GM23338 (cell line): ENCODE measurements around the gene CXCL1. TPM values are rescaled to one million over a fixed set of nuclear protein-coding genes. Genes with fewer than 3 reads are reported as not detected.

Experiments
- ATAC-seq: fragments of 200-7000 bp; cut with Tn5 transposase; 3 replicates; pipeline ENCODE4 v1.9.1; 2020
- DNase-seq: peaks from one replicate; pipeline ENCODE4 v3.0.0-alpha.2; 2015; ENCODE audit warnings: low spot score
- H2AFZ ChIP-seq: fragments of 200-600 bp; sonication (generic); 2 replicates; pipeline ENCODE4 v1.8.0; 2016; ENCODE audit warnings: antibody characterized with exemption, mild to moderate bottlenecking, moderate library complexity
- H3F3A ChIP-seq: fragments of 200-600 bp; sonication (generic); replicated peaks from 2 replicates; pipeline ENCODE4 v1.8.0; 2017; ENCODE audit warnings: antibody characterized with exemption, mixed run types, low read depth
- H3K27ac ChIP-seq: fragments of 200-600 bp; sonication (generic); 2 replicates; pipeline ENCODE4 v1.6.1; 2016; ENCODE audit warnings: low read depth
- H3K27me3 ChIP-seq: fragments of 200-600 bp; sonication (generic); 2 replicates; pipeline ENCODE4 v1.8.0; 2016; ENCODE audit warnings: mild to moderate bottlenecking, mixed run types, moderate library complexity; ENCODE audit not compliant: insufficient read depth
- H3K36me3 ChIP-seq: fragments of 200-600 bp; sonication (generic); 2 replicates; pipeline ENCODE4 v1.8.0; 2016; ENCODE audit warnings: mild to moderate bottlenecking; ENCODE audit not compliant: insufficient read depth
- H3K4me1 ChIP-seq: fragments of 200-600 bp; sonication (generic); 2 replicates; pipeline ENCODE4 v1.8.0; 2016; ENCODE audit warnings: mild to moderate bottlenecking, moderate library complexity; ENCODE audit not compliant: insufficient read depth
- H3K4me2 ChIP-seq: fragments of 200-600 bp; sonication (generic); 2 replicates; pipeline ENCODE4 v1.7.1; 2017; ENCODE audit warnings: mixed run types
- H3K4me3 ChIP-seq: fragments of 200-600 bp; sonication (generic); 2 replicates; pipeline ENCODE4 v1.6.1; 2016; ENCODE audit warnings: mixed run types
- H3K79me2 ChIP-seq: fragments of 200-600 bp; sonication (generic); replicated peaks from 2 replicates; pipeline ENCODE4 v1.8.0; 2017; ENCODE audit warnings: mild to moderate bottlenecking; ENCODE audit not compliant: insufficient read depth
- H3K9me2 ChIP-seq: fragments of 200-600 bp; sonication (generic); 2 replicates; pipeline ENCODE4 v1.8.0; 2017; ENCODE audit not compliant: insufficient read depth
- H4K20me1 ChIP-seq: fragments of 200-600 bp; sonication (generic); replicated peaks from 2 replicates; pipeline ENCODE4 v1.8.0; 2017; ENCODE audit warnings: mild to moderate bottlenecking; ENCODE audit not compliant: insufficient read depth
- H3K27ac Mint-ChIP-seq: 2 replicates; pipeline ENCODE4 v1.8.0; 2020; ENCODE audit warnings: inconsistent platforms, mild to moderate bottlenecking, moderate library complexity, mixed read lengths
- H3K27me3 Mint-ChIP-seq: 3 replicates; pipeline ENCODE4 v1.8.0; 2022; ENCODE audit warnings: low read depth, mild to moderate bottlenecking, moderate library complexity, mixed read lengths, inconsistent platforms; ENCODE audit not compliant: insufficient read depth, poor library complexity
- H3K36me3 Mint-ChIP-seq: 3 replicates; pipeline ENCODE4 v1.8.0; 2021; ENCODE audit warnings: low read depth, mild to moderate bottlenecking, inconsistent platforms, moderate library complexity, mixed read lengths
- H3K4me1 Mint-ChIP-seq: 3 replicates; pipeline ENCODE4 v1.8.0; 2020; ENCODE audit warnings: mild to moderate bottlenecking, inconsistent platforms, mixed read lengths
- H3K4me3 Mint-ChIP-seq: 3 replicates; pipeline ENCODE4 v1.8.0; 2021; ENCODE audit warnings: moderate library complexity, mild to moderate bottlenecking, inconsistent platforms, mixed read lengths
- H3K9me3 Mint-ChIP-seq: 3 replicates; pipeline ENCODE4 v1.8.0; 2020; ENCODE audit warnings: moderate library complexity, mild to moderate bottlenecking, inconsistent platforms, mixed read lengths
- polyA plus RNA-seq: library from polyadenylated mRNA; unstranded; fragments of >200 nt; fragmentation: Nextera tagmentation; extraction: Ambion mirVana; gene quantifications from 2 replicates; pipeline ENCODE4 v1.2.1, GENCODE V29; 2016
- total RNA-seq: library from RNA; depleted of rRNA; stranded (reverse); fragments of >200 nt; shearing (Covaris generic); gene quantifications from 2 replicates; pipeline ENCODE4 v1.2.3, GENCODE V29; 2014
- TF ChIP-seq, protein P1 (sequence below): fragments of 250-450 bp; sonication (Bioruptor Pico); IDR thresholded peaks from 2 replicates; pipeline ENCODE4 v1.5.0; 2020; ENCODE audit warnings: mild to moderate bottlenecking, moderate library complexity
- TF ChIP-seq, protein P2 (sequence below), 2 experiments: fragments of 200-600 bp in 1 of 2; sonication (generic) in 1 of 2; conservative IDR thresholded peaks; 2 replicates each; pipeline versions ENCODE4 v1.5.1 to v1.6.1; 2016 to 2017; ENCODE audit warnings: antibody characterized with exemption in 2 of 2, low read depth in 2 of 2, mild to moderate bottlenecking in 2 of 2, moderate library complexity in 1 of 2
- TF ChIP-seq, protein P3 (sequence below): IDR thresholded peaks from one replicate; pipeline ENCODE4 v1.6.1; 2018; ENCODE audit warnings: antibody characterized with exemption; ENCODE audit not compliant: unreplicated experiment

CXCL1 gene
- total and polyA plus RNA-seq, 2 experiments from 2014 or later: 1.6 to 2.5 TPM

DNA sequence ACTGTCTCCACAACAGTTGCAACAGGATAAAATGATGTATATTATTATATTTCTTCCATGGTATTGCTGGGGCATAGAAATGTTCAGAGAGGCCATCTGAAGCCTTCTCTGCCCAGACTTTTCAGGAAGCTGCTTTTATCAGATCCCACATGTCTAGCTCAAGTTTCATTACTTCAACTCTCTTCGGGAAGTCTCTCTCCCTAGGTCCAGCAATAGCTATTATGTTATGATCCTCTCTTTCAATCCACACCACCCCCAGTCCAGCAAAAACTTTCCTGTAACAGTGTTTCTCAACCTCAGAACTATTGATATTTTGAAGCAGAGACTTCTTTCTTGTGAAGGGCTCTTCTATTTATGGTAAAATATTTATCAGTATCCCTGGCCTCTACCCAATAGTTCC lies 44.9 kb downstream of the CXCL1 start (continued):
- TF ChIP-seq, protein P1, sequence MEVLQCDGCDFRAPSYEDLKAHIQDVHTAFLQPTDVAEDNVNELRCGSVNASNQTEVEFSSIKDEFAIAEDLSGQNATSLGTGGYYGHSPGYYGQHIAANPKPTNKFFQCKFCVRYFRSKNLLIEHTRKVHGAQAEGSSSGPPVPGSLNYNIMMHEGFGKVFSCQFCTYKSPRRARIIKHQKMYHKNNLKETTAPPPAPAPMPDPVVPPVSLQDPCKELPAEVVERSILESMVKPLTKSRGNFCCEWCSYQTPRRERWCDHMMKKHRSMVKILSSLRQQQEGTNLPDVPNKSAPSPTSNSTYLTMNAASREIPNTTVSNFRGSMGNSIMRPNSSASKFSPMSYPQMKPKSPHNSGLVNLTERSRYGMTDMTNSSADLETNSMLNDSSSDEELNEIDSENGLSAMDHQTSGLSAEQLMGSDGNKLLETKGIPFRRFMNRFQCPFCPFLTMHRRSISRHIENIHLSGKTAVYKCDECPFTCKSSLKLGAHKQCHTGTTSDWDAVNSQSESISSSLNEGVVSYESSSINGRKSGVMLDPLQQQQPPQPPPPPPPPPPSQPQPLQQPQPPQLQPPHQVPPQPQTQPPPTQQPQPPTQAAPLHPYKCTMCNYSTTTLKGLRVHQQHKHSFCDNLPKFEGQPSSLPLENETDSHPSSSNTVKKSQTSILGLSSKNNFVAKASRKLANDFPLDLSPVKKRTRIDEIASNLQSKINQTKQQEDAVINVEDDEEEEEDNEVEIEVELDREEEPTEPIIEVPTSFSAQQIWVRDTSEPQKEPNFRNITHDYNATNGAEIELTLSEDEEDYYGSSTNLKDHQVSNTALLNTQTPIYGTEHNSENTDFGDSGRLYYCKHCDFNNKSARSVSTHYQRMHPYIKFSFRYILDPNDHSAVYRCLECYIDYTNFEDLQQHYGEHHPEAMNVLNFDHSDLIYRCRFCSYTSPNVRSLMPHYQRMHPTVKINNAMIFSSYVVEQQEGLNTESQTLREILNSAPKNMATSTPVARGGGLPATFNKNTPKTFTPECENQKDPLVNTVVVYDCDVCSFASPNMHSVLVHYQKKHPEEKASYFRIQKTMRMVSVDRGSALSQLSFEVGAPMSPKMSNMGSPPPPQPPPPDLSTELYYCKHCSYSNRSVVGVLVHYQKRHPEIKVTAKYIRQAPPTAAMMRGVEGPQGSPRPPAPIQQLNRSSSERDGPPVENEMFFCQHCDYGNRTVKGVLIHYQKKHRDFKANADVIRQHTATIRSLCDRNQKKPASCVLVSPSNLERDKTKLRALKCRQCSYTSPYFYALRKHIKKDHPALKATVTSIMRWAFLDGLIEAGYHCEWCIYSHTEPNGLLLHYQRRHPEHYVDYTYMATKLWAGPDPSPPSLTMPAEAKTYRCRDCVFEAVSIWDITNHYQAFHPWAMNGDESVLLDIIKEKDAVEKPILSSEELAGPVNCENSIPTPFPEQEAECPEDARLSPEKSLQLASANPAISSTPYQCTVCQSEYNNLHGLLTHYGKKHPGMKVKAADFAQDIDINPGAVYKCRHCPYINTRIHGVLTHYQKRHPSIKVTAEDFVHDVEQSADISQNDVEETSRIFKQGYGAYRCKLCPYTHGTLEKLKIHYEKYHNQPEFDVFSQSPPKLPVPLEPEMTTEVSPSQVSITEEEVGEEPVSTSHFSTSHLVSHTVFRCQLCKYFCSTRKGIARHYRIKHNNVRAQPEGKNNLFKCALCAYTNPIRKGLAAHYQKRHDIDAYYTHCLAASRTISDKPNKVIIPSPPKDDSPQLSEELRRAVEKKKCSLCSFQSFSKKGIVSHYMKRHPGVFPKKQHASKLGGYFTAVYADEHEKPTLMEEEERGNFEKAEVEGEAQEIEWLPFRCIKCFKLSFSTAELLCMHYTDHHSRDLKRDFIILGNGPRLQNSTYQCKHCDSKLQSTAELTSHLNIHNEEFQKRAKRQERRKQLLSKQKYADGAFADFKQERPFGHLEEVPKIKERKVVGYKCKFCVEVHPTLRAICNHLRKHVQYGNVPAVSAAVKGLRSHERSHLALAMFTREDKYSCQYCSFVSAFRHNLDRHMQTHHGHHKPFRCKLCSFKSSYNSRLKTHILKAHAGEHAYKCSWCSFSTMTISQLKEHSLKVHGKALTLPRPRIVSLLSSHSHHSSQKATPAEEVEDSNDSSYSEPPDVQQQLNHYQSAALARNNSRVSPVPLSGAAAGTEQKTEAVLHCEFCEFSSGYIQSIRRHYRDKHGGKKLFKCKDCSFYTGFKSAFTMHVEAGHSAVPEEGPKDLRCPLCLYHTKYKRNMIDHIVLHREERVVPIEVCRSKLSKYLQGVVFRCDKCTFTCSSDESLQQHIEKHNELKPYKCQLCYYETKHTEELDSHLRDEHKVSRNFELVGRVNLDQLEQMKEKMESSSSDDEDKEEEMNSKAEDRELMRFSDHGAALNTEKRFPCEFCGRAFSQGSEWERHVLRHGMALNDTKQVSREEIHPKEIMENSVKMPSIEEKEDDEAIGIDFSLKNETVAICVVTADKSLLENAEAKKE (CRISPR knock-in tag): no peak
- TF ChIP-seq, protein P2, sequence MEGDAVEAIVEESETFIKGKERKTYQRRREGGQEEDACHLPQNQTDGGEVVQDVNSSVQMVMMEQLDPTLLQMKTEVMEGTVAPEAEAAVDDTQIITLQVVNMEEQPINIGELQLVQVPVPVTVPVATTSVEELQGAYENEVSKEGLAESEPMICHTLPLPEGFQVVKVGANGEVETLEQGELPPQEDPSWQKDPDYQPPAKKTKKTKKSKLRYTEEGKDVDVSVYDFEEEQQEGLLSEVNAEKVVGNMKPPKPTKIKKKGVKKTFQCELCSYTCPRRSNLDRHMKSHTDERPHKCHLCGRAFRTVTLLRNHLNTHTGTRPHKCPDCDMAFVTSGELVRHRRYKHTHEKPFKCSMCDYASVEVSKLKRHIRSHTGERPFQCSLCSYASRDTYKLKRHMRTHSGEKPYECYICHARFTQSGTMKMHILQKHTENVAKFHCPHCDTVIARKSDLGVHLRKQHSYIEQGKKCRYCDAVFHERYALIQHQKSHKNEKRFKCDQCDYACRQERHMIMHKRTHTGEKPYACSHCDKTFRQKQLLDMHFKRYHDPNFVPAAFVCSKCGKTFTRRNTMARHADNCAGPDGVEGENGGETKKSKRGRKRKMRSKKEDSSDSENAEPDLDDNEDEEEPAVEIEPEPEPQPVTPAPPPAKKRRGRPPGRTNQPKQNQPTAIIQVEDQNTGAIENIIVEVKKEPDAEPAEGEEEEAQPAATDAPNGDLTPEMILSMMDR (conservative IDR thresholded peaks at IDR 0.05; ENCODE audit: low read depth in 2 of 2): no peak

DNA sequence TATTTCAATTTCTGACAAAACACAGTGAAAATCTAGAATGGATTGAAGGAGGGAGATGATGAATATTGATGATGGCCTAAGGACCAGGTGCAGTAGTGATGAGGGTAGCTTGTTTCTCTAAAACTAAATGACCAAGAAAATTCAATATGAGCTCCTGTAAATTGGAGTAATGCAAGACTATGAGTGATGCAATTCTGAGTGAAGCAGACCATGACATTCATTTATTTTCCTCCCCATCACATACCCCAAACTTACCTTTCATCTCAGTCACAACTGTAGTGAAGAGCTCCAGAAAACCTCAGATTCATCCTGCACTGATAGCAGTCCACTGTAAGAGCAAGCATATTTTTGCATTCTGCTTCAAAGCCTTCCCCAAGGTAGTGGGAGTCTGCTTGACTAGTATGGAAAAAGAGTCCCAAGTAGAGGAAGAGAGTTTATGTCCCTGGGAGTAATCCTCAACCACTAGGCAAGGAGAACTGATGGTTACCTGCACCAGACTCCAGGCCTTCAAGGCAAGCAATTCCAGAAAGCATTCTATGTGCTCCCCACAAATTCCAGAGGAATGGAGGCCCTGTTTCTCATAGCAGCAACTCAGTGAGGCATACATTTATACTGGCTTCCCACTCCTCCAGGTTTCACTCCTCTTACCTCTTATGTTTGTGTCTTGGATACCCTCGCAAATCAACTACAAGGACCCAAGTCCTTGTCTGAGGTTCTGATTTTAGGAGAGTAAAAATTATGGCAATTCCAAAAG lies 47.2 kb downstream of the CXCL1 start:
- Mint-ChIP-seq H3K27me3 (no peaks in the 10 kb centered on the region), H3K36me3 (no peaks in the 10 kb centered on the region), H3K27ac (no peak overlapping the region), H3K9me3 (no peaks in the 10 kb centered on the region), H3K4me1 (no peaks in the 10 kb centered on the region), H3K4me3 (no peak overlapping the region)
- no peak for ATAC-seq
- H4K20me1 ChIP-seq: no peaks in the 10 kb centered on the region
- H3K27me3 ChIP-seq: no peaks in the 10 kb centered on the region
- H3K4me1 ChIP-seq: no peaks in the 10 kb centered on the region
- no peaks in the 10 kb centered on the region for H3F3A ChIP-seq
- no peaks in the 10 kb centered on the region for H3K9me2 ChIP-seq
- H3K36me3 ChIP-seq: no peaks in the 10 kb centered on the region
- no peak overlapping the region for H2AFZ ChIP-seq
- H3K27ac ChIP-seq: no peak overlapping the region
- H3K4me3 ChIP-seq: no peak overlapping the region
- DNase-seq: no peak
- no peaks in the 10 kb centered on the region for H3K79me2 ChIP-seq
- no peak overlapping the region for H3K4me2 ChIP-seq
- TF ChIP-seq, protein P3, sequence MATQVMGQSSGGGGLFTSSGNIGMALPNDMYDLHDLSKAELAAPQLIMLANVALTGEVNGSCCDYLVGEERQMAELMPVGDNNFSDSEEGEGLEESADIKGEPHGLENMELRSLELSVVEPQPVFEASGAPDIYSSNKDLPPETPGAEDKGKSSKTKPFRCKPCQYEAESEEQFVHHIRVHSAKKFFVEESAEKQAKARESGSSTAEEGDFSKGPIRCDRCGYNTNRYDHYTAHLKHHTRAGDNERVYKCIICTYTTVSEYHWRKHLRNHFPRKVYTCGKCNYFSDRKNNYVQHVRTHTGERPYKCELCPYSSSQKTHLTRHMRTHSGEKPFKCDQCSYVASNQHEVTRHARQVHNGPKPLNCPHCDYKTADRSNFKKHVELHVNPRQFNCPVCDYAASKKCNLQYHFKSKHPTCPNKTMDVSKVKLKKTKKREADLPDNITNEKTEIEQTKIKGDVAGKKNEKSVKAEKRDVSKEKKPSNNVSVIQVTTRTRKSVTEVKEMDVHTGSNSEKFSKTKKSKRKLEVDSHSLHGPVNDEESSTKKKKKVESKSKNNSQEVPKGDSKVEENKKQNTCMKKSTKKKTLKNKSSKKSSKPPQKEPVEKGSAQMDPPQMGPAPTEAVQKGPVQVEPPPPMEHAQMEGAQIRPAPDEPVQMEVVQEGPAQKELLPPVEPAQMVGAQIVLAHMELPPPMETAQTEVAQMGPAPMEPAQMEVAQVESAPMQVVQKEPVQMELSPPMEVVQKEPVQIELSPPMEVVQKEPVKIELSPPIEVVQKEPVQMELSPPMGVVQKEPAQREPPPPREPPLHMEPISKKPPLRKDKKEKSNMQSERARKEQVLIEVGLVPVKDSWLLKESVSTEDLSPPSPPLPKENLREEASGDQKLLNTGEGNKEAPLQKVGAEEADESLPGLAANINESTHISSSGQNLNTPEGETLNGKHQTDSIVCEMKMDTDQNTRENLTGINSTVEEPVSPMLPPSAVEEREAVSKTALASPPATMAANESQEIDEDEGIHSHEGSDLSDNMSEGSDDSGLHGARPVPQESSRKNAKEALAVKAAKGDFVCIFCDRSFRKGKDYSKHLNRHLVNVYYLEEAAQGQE: no peak
